Activated B cell treated with CpG ODN at 0.5 μM for 24 hours (primary cell): ENCODE measurements around the gene EFNA4. TPM values are rescaled to one million over a fixed set of nuclear protein-coding genes. Genes with fewer than 3 reads are reported as not detected.

Experiments used
- ATAC-seq: fragments of 200-7000 bp; cut with Tn5 transposase; one replicate; pipeline ENCODE4 v1.10.0; 2021; ENCODE audit warnings: low read depth, mild to moderate bottlenecking, moderate library complexity
- CTCF ChIA-PET: fragments of 350-600 bp; sonication (Branson Sonifier 250); formaldehyde crosslinking; loops from one replicate; lab custom pipeline; 2021; ENCODE audit warnings: antibody characterized with exemption; lab: Charles Lee
- POLR2A ChIA-PET: fragments of 350-600 bp; sonication (Branson Sonifier 250); formaldehyde crosslinking; loops from one replicate; lab custom pipeline; 2021; ENCODE audit warnings: antibody characterized with exemption; lab: Charles Lee
- DNase-seq: peaks from one replicate; pipeline ENCODE4 v3.0.0; 2022
- H3K27ac Mint-ChIP-seq: one replicate; pipeline ENCODE4 v1.8.0; 2020; ENCODE audit warnings: mixed read lengths
- H3K27me3 Mint-ChIP-seq: one replicate; pipeline ENCODE4 v1.8.0; 2021; ENCODE audit warnings: mixed read lengths
- H3K36me3 Mint-ChIP-seq: one replicate; pipeline ENCODE4 v1.8.0; 2021; ENCODE audit warnings: low read depth, mixed read lengths
- H3K4me1 Mint-ChIP-seq: one replicate; pipeline ENCODE4 v1.8.0; 2021; ENCODE audit warnings: mixed read lengths
- H3K4me3 Mint-ChIP-seq: one replicate; pipeline ENCODE4 v1.8.0; 2020; ENCODE audit warnings: mild to moderate bottlenecking, mixed read lengths
- H3K9me3 Mint-ChIP-seq: one replicate; pipeline ENCODE4 v1.8.0; 2020; ENCODE audit warnings: mixed read lengths
- intact Hi-C: fragments of 100-400 bp; cut with micrococcal nuclease; formaldehyde crosslinking; loops from one replicate; pipeline ENCODE4 v1.15.1; 2024
- total RNA-seq: library from RNA; stranded (reverse); gene quantifications from 2 replicates; pipeline ENCODE4 v1.2.3, GENCODE V29; 2022
- TF ChIP-seq, protein P1 (sequence below): fragments of 200-600 bp; IDR thresholded peaks from one replicate; pipeline ENCODE4 v1.8.0; 2022; ENCODE audit warnings: antibody characterized with exemption, mild to moderate bottlenecking

EFNA4 gene
- total RNA-seq, 1 donor from 2014 or later = 7.8 TPM

DNA sequence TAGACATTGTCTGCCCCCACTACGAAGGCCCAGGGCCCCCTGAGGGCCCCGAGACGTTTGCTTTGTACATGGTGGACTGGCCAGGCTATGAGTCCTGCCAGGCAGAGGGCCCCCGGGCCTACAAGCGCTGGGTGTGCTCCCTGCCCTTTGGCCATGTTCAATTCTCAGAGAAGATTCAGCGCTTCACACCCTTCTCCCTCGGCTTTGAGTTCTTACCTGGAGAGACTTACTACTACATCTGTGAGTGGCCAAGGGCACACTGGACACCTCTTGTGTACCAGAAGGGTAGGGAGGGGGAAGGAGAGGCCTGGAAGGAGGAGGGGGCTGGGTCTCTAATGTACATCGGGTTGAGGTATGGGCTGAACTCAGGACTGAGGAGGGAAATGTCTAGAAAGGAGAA lies 3.2 kb downstream of the EFNA4 start:
- intact Hi-C loops = no loop called here

DNA sequence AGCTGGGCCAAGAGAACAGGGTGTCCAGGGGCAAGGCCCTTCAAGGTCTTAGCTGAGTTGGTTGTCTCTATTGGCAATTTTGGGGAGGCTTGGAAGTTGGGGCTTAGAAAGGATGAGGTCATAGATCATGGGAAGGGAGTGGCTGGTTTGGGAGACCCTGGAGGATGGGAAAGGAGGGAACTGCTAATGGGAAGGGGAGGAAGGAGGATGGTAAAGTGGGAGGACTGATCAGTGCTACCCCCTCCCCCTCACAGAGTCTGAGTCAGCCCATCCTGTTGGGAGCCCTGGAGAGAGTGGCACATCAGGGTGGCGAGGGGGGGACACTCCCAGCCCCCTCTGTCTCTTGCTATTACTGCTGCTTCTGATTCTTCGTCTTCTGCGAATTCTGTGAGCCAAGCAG lies 5.1 kb downstream of the EFNA4 start:
- TF ChIP-seq, protein P1, sequence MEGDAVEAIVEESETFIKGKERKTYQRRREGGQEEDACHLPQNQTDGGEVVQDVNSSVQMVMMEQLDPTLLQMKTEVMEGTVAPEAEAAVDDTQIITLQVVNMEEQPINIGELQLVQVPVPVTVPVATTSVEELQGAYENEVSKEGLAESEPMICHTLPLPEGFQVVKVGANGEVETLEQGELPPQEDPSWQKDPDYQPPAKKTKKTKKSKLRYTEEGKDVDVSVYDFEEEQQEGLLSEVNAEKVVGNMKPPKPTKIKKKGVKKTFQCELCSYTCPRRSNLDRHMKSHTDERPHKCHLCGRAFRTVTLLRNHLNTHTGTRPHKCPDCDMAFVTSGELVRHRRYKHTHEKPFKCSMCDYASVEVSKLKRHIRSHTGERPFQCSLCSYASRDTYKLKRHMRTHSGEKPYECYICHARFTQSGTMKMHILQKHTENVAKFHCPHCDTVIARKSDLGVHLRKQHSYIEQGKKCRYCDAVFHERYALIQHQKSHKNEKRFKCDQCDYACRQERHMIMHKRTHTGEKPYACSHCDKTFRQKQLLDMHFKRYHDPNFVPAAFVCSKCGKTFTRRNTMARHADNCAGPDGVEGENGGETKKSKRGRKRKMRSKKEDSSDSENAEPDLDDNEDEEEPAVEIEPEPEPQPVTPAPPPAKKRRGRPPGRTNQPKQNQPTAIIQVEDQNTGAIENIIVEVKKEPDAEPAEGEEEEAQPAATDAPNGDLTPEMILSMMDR = no peak
- peaks cover 60% of the 10 kb centered on the region for H3K4me1 Mint-ChIP-seq
- peaks cover 22% of the 10 kb centered on the region for H3K36me3 Mint-ChIP-seq
- H3K9me3 Mint-ChIP-seq = no peaks in the 10 kb centered on the region
- no peaks in the 10 kb centered on the region for H3K27me3 Mint-ChIP-seq
- ATAC-seq (no peak), DNase-seq (no peak)
- ChIA-PET POLR2A (interaction anchor here (0.6 to 0.7 kb wide), 2 partner anchors 23 to 1181 kb away, joined by 3 to 7 read pairs; no protein-coding TSS in a partner anchor), CTCF (no interaction called here)
- intact Hi-C loops = no loop called here
- no peak overlapping the region for H3K4me3 Mint-ChIP-seq
- H3K27ac Mint-ChIP-seq = no peak overlapping the region

More for the DNA sequence above, 3.2 kb downstream of the EFNA4 start:
- Mint-ChIP-seq H3K27ac (no peak overlapping the region), H3K4me3 (no peak overlapping the region), H3K4me1 (peaks cover 60% of the 10 kb centered on the region), H3K27me3 (no peaks in the 10 kb centered on the region), H3K9me3 (no peaks in the 10 kb centered on the region), H3K36me3 (peaks cover 22% of the 10 kb centered on the region)
- ChIA-PET CTCF (interaction anchor here (5.6 kb wide), 1 partner anchor 17 kb away, joined by 84 read pairs; no protein-coding TSS in a partner anchor), POLR2A (interaction anchor here (1.0 to 2.6 kb wide), 2 partner anchors 18 to 131 kb away, joined by 3 to 8 read pairs; partner anchors contain the start of gene PMVK)
- DNase-seq (no peak), ATAC-seq (no peak)
- TF ChIP-seq, protein P1 = no peak

DNA sequence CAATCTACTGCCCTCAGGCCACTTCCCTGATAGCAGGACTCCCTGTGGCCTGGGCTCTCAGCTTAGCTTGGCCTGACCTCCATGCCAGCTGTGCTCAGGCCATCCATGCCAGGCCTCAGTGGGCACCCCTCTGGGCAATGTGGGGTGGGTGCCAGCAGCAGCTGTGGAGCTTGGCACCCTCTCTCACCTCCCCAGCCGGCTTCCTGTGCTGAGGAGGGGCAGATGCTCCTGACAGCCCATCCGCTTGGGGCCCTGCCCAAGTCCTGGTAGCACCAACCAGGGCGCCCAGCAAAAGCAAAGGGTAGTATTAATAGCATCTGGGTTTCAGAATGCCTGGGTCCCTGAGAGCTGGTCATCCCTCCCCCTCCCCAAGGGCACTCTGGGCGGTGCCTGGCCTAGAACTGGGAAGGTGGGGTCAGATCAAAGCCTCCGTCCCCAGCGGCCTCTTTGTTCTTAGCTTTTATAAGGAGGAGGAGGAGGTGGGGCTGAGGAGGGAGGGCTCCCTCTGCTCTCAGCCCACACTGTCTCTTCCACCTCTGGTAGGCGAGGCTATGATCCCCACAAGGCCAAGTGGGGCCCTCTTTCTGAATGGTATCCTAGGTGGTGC lies 6.1 kb downstream of the EFNA4 start:
- no peak overlapping the region for H3K27ac Mint-ChIP-seq
- peaks cover 58% of the 10 kb centered on the region for H3K4me1 Mint-ChIP-seq
- H3K27me3 Mint-ChIP-seq = no peaks in the 10 kb centered on the region
- H3K4me3 Mint-ChIP-seq = no peak overlapping the region
- ChIA-PET CTCF (interaction anchor here (1.5 to 2.5 kb wide), 2 partner anchors 8 to 15 kb away, joined by 11 to 16 read pairs; no protein-coding TSS in a partner anchor), POLR2A (interaction anchor here (0.5 to 1.9 kb wide), 5 partner anchors 8 to 133 kb away, joined by 4 to 12 read pairs (median 4); partner anchors contain the start of genes ADAM15 and PMVK)
- TF ChIP-seq, protein P1 = no peak
- DNase-seq (no peak), ATAC-seq (no peak)
- intact Hi-C loops = no loop called here
- no peaks in the 10 kb centered on the region for H3K9me3 Mint-ChIP-seq
- peaks cover 22% of the 10 kb centered on the region for H3K36me3 Mint-ChIP-seq

DNA sequence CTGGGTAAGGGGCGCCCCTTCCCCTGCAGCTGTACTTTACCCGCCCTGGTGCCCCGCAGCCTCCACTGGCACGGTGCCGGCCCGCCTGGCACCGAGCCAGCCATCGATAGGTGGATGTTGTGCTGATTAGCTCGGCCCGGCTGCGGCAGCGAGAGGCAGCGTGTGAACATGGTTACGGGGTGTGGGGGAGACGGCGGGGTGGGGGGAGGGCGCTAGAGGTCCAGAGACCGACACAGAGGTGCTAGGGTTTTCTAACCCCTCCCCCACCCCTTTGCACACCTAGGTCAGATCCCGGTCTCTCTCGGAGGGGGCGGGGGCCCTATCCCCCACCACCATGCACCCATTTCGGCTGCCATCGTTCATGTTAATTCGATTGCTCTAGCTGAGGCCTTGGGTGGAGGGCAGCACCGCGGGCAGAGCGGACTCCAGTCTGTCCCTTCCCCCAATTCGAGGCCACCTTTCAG lies 6.7 kb downstream of the EFNA4 start:
- Mint-ChIP-seq H3K4me1 (peaks cover 53% of the 10 kb centered on the region), H3K27me3 (no peaks in the 10 kb centered on the region), H3K27ac (no peak overlapping the region), H3K4me3 (peak overlapping the region; percentile 55), H3K9me3 (no peaks in the 10 kb centered on the region), H3K36me3 (peaks cover 22% of the 10 kb centered on the region)
- intact Hi-C loops = no loop called here
- no peak for DNase-seq
- TF ChIP-seq, protein P1 = no peak
- CTCF ChIA-PET = interaction anchor here (0.6 to 2.5 kb wide), 6 partner anchors 8 to 511 kb away, joined by 3 to 16 read pairs (median 3); partner anchors contain the start of gene SLC50A1
- no peak for ATAC-seq
- POLR2A ChIA-PET = interaction anchor here (0.5 to 1.9 kb wide), 9 partner anchors 9 to 134 kb away, joined by 3 to 12 read pairs (median 4); partner anchors contain the start of genes ADAM15 and PMVK
